ENCODE results near the gene CCDC77.

The CCDC77 gene

DNA sequence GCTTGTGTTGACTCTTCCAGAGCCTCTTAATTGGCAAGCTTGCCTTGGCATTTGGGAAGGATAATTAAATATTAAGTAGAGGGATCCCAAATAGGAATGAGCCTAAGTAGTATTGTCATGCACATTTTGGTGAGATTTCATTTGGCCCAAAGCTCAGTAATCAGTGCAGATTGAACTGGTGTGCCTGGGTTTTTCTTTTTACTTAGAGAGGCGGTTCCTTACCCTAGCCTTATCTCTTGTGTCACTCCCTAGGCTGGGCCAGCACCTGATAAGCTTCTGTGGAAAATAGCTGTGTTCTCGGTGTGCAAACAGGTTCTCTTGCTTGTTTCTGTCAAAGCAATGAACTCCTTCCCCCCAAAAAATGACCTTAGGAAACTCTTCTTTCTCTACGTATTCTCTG lies 49.0 kb downstream of the CCDC77 start:
- no peak for DNase-seq (ENCODE audit: low read depth, low spot score)
- H3K27ac ChIP-seq, result no peak overlapping the region

DNA sequence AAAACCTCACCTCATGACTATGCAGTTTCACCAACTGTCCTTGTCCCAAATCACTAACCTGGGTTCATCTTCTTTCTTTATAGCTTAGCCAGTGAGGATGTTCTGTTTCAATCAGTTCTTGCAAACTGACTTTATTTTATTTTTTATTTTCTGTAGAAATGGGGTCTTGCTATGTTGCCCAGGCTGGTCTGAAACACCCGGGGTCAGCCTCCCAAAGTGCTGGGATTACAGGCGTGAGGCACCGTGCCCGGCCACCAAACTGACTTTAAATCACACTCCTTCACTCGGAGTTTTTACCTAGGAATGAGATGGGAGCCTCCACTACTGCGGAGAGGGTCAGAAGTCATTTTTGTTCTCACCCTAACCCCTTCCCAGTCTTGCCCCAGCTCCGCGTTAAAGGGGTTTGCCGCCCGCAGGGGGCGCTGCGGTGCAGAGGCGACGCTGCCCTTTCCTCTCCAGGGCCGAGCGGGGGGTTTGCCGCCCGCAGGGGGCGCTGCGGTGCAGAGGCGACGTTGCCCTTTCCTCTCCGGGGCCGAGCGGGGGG lies 51.3 kb downstream of the CCDC77 start:
- DNase-seq (ENCODE audit: low read depth, low spot score), result no peak
- H3K27ac ChIP-seq, result no peak overlapping the region

DNA sequence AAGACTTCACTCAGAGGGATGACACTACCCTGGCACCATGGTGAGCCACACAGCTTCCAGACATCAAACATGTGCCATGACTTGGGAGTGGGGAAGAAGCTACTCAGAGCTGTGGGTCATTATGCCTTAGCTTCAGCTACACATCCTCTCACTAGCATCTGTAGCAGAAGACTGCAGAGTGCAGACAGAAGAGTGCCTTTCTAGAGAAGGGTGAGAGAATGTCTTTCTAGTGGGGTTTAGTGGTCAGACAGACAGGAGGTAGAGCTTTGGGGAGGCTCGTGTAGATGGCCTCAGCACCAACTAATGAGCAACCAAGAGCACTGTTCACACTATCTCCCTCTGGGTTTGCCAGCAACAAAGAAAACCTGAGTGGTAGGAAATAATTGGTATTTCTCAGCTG lies 53.4 kb downstream of the CCDC77 start:
- H3K27ac ChIP-seq, result no peak overlapping the region
- no peak for DNase-seq (ENCODE audit: low read depth, low spot score)

DNA sequence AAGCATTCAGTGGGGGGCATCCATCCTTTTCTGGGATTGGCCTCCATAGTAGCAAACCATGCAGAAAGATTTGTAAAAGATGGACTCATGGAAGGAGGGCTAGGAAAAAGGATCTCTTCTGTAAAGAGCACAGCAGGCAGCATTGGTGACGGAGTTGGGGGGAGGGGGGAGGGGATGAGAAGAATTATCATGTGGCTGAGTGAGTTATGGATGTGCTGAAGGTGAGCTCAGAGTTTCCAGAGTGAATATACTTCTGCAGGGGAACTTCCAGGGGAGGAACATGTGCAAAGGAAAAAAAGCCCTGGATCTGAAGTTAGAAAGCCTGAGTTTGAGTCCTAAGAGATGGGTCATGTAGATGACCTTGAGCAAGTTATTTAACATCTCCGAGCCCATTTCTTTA lies 54.4 kb downstream of the CCDC77 start:
- no peak for DNase-seq (ENCODE audit: low read depth, low spot score)
- H3K27ac ChIP-seq, result no peak overlapping the region

DNA sequence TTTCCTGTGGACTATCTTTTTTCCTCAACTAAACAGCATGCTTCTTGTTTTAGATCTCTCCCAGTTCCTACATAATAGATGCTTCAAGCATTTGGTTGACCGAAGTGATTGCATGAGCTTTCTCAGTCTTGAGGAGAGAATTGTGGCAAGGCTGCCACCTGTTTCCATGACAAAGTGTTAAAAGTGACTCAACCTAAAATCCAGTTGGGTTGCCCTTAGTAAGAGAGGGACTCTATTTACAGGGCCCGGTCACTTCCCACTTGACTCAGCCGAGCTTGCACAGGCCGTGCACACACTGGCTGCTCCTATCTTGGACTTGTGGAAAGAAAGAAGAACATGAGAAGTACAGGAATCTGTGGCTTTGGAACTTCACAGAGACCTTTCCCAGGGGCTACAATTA lies 56.2 kb downstream of the CCDC77 start:
- no peak overlapping the region for H3K27ac ChIP-seq
- DNase-seq (ENCODE audit: low read depth, low spot score), result no peak

DNA sequence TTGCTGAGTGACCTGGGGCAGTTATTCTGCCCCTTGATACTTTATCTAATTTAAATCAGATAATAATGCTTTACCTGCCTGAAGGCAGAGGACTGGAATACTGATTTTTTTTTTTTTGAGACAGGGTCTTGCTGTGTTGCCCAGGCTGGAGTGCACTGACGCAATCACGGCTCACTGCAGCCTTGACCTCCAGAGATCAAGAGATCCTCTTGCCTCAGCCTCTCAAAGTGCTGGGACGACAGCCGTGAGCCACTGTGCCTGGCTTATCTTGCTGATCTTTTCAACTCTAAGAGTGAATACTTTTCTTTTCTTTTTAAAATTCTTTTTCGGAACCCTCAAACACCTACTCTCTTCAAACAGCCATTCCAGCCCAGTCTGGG lies 57.6 kb downstream of the CCDC77 start:
- DNase-seq (ENCODE audit: low read depth, low spot score), result no peak

DNA sequence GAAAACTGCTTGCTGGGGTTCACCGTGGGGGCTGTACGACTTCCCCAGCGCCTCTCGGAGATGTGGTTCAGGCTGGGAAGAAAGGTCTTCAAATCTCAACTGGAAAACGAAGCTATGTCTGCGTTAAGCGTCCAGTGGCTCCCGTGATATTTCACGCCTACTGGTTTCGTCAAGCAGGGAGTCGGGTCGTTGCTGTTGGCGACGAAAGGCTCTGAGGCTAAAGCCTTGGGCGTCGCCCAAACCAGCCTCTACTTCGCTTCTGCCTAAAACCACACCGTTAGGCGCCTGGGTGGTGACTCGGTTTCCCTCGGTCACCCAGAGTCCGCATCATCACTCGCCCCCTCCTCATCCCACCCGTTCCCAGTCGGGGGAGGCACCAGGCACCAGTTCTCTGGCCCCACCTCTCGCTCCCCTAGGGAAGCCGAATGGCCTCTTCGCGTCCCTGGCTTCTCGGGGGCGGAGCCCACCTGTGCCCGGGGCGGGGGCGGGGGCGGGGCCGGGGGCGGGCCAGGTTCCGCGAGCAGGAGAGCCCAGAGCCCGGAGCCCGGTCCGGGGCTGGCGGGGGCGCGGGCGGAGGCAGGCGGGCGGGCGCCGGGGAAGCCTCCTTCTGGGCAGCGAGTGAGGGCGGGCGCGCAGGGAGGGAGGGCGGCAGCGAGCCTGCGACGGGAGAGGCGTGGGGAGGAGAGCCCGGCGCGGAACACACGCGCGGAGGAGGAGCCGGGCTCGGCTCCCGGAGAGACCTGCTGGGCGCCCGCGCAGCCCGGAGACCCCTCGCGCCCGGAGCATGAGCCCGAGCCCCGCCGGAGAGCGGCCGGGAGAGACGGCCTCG lies 58.2 kb downstream of the CCDC77 start, which contains the start of gene B4GALNT3:
Gene B4GALNT3, plus strand, starts transcription at position 510 of the 829 bp plus-strand sequence. CDS start 438 bp downstream, outside the sequence.
- peak within 1 kb of the TSS; percentile 34 for H3K27ac ChIP-seq
- no peak for DNase-seq (ENCODE audit: low read depth, low spot score)

More for the DNA sequence above, 57.6 kb downstream of the CCDC77 start:
- H3K27ac ChIP-seq, result no peak overlapping the region

DNA sequence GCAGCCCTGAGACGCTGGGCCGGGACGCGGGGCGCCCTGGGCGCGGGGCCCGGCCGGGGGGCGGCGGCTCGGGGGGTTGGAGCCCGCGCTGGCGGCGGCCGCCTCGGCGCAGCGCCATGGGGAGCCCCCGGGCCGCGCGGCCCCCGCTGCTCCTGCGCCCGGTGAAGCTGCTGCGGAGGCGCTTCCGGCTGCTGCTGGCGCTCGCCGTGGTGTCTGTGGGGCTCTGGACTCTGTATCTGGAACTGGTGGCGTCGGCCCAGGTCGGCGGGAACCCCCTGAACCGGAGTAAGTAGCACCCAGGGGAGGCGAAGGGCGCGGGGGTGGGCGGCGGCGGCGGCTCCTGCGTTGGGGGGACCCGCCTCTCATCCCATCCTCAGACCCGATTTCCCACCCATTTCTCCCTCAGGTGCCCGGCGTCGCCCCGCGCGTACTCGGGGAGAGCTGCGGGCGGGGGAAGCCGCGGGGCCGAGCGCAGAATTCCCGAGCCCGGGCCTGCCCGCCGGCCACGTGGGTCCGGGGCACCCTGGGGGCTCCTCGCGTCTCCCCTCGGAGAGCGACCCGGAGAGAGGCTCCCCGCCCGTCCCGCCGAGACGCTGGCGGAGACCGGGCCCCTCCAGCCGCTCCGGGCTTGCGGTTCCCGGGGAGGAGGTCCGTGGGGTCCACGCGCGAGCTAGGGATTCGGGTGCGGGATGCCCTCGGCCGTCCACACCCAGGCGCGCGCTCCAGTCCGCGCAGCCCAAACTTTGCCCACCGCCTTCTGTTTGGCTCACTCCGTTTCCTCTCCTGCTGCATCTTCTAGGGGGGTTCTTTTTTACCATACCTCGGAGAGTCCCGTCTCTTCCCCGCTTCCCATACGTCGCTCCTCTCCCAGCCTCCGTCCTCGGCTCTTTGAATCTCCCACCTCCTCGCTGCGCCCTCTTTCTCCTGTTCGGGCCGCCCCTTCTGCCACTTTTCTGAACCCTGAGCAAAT lies 59.1 kb downstream of the CCDC77 start:
- peak overlapping the region; percentile 34 for H3K27ac ChIP-seq
- DNase-seq (ENCODE audit: low read depth, low spot score), result no peak

DNA sequence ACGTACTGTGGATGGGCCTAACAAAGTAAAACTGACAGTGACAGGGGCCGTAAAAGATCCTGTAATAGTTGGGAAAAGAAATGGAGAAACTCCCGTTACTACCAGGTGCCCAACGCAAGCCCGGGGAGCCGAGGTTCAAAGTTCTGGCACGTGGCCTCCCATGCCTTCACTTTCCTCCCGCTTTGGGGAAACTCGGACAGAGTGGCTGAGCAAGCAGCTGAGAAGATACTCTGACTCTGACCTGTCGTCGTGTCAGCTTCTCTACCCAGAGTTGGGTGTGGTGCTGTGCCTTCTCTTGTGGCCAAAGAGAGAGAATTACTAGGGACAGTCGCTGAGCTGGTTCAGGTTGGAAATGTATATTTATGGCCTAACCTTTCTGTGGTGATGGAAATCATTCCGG lies 60.0 kb downstream of the CCDC77 start:
- H3K27ac ChIP-seq, result no peak overlapping the region
- no peak for DNase-seq (ENCODE audit: low read depth, low spot score)

DNA sequence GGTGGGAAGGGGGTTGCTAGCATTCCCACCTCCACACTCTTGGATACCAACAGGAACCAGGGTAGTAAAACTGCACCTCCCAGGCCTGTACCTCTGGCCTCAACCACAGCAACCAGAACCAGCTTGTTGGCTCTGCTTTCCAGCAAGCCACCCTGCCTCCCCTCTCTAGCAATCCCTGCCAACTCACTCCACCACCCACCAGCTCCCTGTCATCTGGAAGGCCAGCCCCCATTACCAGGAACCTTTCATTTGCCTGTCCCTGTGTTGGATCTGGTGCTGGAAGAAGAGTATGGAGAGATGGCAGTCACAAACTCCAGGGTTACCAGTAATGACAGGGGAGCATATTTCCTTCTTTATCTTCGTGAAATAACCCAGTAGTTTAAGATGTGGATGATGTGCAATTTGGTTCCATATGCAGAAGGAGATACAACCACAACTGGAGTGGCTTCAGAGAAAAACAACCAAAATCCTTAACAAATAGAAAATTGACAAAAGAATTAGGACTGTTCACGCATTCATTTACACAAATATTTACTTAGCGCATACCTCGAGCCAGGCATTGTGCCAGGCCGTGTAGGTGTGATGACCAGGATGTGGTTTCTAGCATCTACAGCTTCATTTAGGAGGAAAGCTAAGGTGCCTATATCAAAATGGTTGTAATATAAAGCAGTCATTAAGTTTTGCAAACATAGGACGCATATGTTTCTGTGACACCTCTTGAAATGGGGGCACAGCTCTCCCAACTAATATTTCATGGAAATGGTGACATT lies 61.7 kb downstream of the CCDC77 start:
- H3K27ac ChIP-seq, result no peak overlapping the region
- peak; percentile 53 for DNase-seq (ENCODE audit: low read depth, low spot score)

DNA sequence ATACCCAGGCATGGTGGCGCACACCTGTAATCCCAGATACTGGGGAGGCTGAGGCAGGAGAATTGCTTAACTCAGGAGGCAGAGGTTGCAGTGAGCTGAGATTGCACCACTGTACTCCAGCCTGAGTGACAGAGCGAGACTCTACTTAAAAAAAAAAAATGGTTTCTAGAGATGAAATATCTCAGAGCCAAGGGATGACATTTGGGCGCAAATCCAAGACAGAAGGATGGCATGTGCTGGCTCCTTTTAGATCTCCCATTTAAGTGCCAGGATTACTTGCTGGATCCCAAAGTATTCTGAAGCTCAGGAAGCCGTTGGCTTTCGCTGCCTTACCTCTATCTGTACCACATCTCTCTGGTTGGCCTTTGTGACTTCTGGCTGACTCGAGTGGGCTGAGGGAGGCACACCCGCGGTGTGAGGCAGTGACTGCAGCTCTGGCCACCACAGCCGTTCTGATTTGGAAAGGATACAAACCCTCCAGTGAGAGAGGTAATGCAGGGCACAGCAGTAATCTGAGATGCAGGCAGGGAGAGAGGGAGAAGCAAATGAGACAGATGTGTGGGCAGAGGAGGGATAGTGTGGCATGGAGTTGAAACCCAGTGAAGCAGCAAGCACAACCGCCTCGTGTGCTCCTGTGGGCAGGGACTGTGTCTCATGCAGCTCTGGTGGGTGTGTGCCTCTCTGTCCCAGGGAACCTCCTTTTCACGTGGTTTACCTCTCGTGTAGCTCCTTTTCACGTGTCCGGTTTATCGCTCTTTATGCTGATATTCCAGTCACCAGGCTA lies 63.2 kb downstream of the CCDC77 start:
- no peak for DNase-seq (ENCODE audit: low read depth, low spot score)
- no peak overlapping the region for H3K27ac ChIP-seq

DNA sequence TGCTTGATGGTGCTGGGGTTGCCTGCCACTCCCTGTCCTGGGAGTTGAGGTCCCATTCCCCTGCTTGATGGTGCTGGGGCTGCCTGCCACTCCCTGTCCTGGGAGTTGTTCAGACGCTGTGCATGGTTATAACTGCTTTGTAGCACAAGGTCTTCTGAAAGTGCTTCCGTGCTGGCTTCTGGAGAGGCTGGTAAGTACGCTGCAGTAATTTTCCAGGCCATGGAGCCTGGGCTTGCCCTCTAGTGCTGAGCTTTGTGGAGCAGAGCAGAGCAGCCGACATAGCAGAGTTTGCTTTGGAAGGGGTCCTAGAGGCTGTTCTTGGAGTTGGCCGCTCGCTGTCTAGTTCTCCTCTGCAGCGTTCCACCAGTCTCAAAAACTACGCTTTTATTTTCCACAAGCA lies 64.6 kb downstream of the CCDC77 start:
- no peak for DNase-seq (ENCODE audit: low read depth, low spot score)
- no peak overlapping the region for H3K27ac ChIP-seq

DNA sequence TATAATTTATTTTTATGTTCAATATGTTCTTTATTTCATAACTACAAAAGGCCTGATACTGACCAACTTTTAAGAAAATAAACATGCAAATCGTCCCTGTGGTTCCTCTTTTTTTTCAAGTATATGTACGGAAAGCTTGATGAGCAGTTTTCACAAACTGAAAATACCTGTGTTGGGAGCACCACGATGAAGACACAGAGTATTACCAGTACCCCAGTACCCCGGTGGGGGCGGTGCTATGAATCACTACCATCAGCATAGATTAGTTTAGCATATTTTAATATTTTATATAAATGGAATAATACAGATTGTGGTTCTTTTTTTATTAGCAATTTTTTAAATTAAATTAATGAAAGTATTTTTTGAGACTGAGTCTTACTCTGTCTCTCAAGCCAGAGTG lies 65.3 kb downstream of the CCDC77 start:
- no peak overlapping the region for H3K27ac ChIP-seq
- DNase-seq (ENCODE audit: low read depth, low spot score), result no peak

DNA sequence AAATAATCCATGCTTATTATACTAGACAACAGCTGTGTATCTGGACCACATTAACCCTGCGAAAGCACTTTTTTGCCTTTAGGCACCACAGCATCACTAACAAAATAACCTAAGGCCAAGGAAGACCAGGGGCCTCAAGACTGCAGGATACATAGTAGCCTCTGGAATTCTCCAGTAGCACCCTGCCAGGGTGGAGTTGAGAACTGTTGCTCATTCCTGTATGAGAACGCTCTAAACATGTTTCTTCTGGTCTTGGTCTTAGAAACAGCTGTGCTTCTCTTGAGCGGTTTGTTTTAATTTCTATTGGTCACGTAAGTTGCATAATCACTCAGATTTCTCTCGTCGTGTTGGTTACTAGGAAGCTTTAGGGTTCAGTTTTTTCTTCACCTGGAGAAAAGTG lies 66.1 kb downstream of the CCDC77 start:
- no peak for DNase-seq (ENCODE audit: low read depth, low spot score)
- peak overlapping the region; percentile 41 for H3K27ac ChIP-seq

DNA sequence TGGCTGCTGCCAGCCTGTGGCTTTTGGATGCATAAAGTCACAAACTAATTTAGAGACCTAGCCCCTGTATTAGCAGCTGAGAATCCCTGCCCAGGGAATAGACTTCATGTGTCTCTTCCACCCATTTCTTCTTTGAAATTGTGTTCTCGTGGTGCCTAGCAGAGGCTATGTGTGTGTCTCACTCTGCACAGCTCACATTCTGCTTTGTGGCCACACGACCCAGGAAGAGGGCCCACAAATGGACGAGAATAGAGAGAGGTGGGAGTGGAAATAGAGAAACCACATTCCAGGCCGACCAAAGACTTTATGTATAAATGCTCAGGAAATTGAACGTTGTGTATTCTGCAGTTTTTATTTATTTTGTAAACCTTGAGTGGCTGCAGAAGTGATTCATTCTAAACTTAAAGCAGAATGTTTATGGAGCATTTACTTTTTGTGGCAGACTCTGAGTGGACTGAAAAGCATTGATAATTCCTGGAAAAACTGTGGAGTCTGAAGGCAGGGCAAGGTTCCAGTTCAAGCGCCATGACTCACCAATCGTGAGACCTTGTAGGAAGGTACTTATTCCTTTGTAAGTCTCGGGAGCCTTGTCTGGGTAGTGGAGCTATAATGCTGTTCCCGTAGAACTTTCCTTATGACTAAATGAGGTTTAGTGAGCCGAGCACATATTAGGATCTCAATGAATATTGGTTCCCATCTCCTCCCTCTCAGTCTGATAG lies 67.4 kb downstream of the CCDC77 start:
- no peak overlapping the region for H3K27ac ChIP-seq
- no peak for DNase-seq (ENCODE audit: low read depth, low spot score)

DNA sequence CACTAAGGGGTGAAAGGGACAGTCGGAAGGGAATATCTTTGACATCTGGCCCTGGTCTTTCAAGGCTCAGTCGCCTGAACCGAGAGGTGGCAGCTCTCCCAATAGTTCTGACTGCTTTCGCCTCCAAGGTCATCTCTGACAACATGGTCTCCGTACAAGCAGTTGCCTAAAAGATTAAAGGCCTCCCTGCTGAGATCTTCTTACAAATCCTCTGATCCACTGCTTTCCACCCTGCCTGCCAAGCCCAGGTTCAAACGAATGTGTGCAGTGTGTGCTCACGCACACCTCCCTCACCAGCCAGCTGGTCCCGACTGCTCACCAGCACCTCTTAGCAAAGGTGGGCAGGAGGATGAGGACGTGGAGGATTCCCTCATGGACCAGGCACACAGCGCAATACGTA lies 68.7 kb downstream of the CCDC77 start:
- DNase-seq (ENCODE audit: low read depth, low spot score), result no peak
- no peak overlapping the region for H3K27ac ChIP-seq

DNA sequence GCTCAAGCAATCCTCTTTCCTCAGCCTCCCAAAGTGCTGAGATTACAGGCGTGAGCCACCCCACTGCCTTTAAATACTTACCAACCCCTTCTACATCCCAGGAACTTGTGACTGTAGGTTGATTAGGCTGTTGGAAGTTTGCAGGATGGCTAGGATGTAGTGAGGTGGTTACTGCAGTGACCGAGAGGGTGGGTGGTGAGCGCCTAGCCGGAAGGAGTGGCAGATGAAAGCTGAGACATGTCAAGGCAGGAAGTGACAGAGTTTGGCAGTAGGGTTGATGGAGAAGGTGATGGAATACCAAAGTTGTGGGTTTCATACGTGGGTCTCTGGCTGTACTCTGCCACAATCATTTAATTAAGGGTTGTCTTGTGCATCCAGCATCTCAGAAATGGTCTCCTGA lies 71.8 kb downstream of the CCDC77 start:
- DNase-seq (ENCODE audit: low read depth, low spot score), result no peak
- H3K27ac ChIP-seq, result no peak overlapping the region

DNA sequence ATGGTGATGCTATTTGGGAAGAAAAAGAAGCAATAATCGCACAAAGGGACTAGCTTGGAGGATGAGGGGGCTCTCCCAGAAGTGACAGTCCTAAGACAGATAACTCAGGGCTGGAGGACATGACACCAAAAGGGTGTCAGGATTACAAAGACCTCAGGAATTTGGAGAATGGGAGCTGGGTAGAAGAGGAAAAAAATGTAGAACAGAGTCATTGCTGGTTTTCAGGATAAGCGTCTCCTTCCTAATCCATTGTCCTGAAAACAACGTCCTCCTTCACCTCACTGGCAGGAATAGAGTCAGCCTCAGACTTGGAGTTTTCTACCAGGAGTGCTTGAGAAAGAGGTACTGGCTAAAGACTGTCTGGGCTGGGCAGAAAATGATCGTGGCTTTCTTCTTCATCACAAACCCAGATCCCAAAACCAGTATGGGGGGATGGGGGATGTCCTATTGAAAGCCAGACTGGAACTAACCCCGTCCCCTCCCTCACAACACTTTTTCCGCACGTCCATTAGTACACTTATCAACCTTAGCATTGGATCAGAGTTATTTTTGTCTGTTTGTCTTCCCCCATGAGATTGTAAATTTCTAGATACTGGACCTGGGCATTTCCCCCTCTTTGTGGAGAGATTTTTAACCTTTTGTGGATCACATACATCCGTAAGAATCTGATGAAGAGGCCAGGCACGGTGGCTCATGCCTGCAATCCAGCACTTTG lies 72.6 kb downstream of the CCDC77 start:
- no peak overlapping the region for H3K27ac ChIP-seq
- DNase-seq (ENCODE audit: low read depth, low spot score), result no peak
